ENCODE results near the gene MESP1. TPM values are rescaled to one million over a fixed set of nuclear protein-coding genes. Genes with fewer than 3 reads are reported as not detected.
A peak's percentile ranks its signal among the peaks of the same experiment; 100 is the strongest.

Gene MESP1
- total and polyA plus RNA-seq, 3 donors from 2014 or later: 2.5 to 6.0 (median 5.7) TPM

DNA sequence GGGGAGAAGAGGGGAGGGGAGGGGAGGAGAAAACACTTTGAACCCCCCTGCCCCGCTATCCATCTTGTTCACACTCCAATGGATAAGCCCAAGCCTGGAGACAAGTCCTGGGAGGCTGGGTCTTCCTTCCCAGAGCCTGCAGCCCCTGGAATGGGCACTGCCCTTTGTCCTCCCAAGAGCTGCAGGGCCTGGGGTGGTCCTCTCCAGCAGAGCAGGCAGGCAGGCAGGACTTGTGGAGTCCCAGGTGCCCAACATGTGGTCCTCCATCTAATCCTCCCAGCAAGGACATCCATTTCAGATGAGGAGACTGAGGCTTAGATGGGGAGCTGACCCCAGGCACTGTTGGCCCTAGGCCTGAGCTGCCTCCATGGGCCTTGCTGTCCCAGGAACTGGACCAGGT is 14.6 kb upstream of the MESP1 start:
- no peak overlapping the region for H3K4me3 ChIP-seq
- DNase-seq: no peak
- H3K9me3 ChIP-seq: no peaks in the 10 kb centered on the region
- H3K36me3 ChIP-seq (ENCODE audit: low read depth, missing control alignments): no peaks in the 10 kb centered on the region
- H3K27ac ChIP-seq: no peak overlapping the region
- TF ChIP-seq POLR2A (IDR thresholded peaks at IDR 0.05): no peak
- TF ChIP-seq, protein P1, sequence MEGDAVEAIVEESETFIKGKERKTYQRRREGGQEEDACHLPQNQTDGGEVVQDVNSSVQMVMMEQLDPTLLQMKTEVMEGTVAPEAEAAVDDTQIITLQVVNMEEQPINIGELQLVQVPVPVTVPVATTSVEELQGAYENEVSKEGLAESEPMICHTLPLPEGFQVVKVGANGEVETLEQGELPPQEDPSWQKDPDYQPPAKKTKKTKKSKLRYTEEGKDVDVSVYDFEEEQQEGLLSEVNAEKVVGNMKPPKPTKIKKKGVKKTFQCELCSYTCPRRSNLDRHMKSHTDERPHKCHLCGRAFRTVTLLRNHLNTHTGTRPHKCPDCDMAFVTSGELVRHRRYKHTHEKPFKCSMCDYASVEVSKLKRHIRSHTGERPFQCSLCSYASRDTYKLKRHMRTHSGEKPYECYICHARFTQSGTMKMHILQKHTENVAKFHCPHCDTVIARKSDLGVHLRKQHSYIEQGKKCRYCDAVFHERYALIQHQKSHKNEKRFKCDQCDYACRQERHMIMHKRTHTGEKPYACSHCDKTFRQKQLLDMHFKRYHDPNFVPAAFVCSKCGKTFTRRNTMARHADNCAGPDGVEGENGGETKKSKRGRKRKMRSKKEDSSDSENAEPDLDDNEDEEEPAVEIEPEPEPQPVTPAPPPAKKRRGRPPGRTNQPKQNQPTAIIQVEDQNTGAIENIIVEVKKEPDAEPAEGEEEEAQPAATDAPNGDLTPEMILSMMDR (IDR thresholded peaks at IDR 0.05): no peak
- intact Hi-C loops (cut with DNase I; ENCODE audit: low total_unique reads): loop anchor here (10.0 kb wide), 1 partner anchor 109 kb away; no protein-coding TSS in a partner anchor
- WGBS, 2 donors: 0 to 67% methylated on average over 1 of the region's 1 CpG
- no peaks in the 10 kb centered on the region for H3K4me1 ChIP-seq
- no peaks in the 10 kb centered on the region for H3K27me3 ChIP-seq

DNA sequence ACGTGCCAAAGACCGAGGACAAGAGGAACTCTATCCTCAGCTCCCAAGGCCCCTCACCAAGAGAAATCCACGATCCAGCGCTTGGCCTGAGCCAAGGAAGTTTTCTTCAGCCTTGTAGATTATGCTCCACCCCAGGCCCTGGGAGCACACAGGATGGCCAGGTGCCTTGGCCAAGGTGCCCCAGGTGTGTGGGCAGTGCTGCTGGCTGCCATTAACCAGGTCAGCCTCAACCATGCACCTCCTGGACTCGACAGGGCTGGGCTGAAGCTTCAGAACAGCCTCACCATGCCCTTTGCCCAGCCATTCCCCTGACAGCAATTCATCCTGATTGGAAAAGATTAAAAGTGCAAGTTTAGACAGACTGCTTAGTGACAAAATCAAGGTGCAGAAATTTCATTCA is 10.9 kb upstream of the MESP1 start:
- TF ChIP-seq, protein P1 (IDR thresholded peaks at IDR 0.05): no peak
- no peak for TF ChIP-seq POLR2A (IDR thresholded peaks at IDR 0.05)
- DNase-seq: no peak
- no peaks in the 10 kb centered on the region for H3K9me3 ChIP-seq
- H3K27ac ChIP-seq: no peak overlapping the region
- intact Hi-C loops (cut with DNase I; ENCODE audit: low total_unique reads): loop anchor here (10.0 kb wide), 1 partner anchor 113 kb away; no protein-coding TSS in a partner anchor
- no peaks in the 10 kb centered on the region for H3K4me1 ChIP-seq
- no peak overlapping the region for H3K4me3 ChIP-seq
- no peaks in the 10 kb centered on the region for H3K27me3 ChIP-seq
- no peaks in the 10 kb centered on the region for H3K36me3 ChIP-seq (ENCODE audit: low read depth, missing control alignments)
- 83 to 92% methylated on average over 3 to 5 of the region's 5 CpGs for WGBS, 2 donors

DNA sequence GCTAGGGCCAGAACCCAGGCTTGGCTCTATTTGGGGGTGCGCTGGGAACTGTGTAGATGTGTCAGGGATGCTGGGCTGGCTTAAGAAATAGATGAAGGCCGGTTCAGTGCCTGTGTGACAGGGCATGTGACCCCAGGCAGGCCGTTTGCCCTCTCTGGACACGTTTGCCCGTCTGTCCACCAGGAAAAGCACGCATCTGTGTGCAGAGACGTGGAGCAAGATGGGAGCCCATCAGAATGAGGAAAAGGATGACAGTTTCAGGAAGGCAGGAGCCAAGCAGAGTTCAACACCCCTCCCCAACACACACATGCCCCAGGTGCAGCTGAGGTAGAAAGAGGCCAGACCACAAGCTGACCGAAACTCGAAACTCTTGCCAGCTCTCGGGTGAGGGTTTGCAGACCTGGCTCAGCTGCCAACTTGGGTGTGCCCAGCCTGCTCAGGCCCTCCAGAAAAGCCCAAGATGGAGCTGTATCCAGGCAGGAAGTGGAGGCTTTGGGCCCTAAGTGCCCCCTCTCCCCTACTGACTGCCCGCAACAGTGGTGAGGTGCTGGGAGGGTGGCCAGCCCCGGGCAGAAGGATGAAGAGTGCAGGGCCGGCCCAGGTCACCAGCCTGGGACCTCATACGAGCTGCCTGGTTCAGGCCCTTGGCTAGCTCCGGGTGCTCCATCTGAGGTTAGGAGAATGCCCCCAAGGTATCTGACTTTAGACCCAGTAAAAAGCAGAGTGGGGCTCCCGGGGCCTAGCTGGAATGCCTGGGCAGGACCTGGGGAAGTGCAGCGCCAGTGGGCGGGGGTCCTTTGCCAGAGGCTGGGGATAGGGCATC is 10.2 kb upstream of the MESP1 start:
- 74 to 83% methylated on average over 15 to 18 of the region's 18 CpGs for WGBS, 2 donors
- Histone ChIP-seq H3K4me3 (no peak overlapping the region), H3K27me3 (no peaks in the 10 kb centered on the region), H3K27ac (no peak overlapping the region), H3K4me1 (no peaks in the 10 kb centered on the region), H3K36me3 (ENCODE audit: low read depth, missing control alignments) (no peaks in the 10 kb centered on the region), H3K9me3 (no peaks in the 10 kb centered on the region)
- no peak for DNase-seq
- intact Hi-C loops (cut with DNase I; ENCODE audit: low total_unique reads): loop anchor here (10.0 kb wide), 1 partner anchor 114 kb away; no protein-coding TSS in a partner anchor
- no peak for TF ChIP-seq POLR2A (IDR thresholded peaks at IDR 0.05)
- TF ChIP-seq, protein P1 (IDR thresholded peaks at IDR 0.05): no peak

DNA sequence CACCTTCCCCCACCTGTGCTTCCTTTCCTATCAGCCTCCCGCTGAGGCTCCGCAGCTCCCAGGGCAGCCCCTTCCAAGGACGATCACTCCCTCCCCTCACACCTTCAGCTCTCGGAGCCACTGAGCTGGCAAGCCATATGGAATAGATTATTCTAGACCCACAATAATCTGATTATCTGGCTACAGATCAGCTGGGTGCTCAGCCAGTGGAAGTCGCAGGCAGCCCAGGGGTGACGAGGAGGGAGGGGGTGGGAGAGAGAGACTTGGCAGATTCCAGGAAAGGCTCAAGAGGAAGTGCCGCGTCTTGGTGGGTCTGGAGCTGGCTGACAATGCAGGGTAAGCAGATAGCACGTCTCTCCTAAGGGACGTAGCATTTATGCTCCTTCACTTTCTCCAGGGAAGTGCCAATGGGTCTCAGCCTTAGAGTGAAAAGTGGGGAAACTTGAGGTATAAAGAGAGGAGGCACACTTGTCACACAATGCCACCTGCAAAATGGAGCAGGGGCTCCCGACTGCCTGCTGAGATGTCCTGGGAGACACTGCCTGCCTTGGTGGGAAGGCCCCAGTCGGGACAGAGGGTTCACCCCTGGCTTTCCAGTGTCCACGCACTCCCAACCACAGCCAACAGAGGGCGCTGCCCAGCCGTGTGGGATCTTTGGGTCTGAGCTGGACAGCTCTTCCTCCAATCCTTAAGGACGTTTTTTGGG is 9.4 kb upstream of the MESP1 start:
- intact Hi-C loops (cut with DNase I; ENCODE audit: low total_unique reads): loop anchor here (10.0 kb wide), 1 partner anchor 114 kb away; no protein-coding TSS in a partner anchor
- TF ChIP-seq, protein P1 (IDR thresholded peaks at IDR 0.05): peak; percentile 80 to 92 (median 85)
- no peak for TF ChIP-seq POLR2A (IDR thresholded peaks at IDR 0.05)
- 40 to 63% methylated on average over 9 to 16 of the region's 16 CpGs for WGBS, 2 donors
- Histone ChIP-seq H3K4me3 (no peak overlapping the region), H3K36me3 (ENCODE audit: low read depth, missing control alignments) (no peaks in the 10 kb centered on the region), H3K27me3 (no peaks in the 10 kb centered on the region), H3K4me1 (no peaks in the 10 kb centered on the region), H3K27ac (no peak overlapping the region), H3K9me3 (no peaks in the 10 kb centered on the region)
- DNase-seq: peak; percentile 84

All from testis (tissue), 3 donors.